HG02623 (cell line): ENCODE results near the gene GPN1.
"Not testable (repeated sequence)": the region's sequence is repeated elsewhere in the genome, so short reads cannot be mapped to it uniquely, and the experiment has no call there.

Experiments
- ATAC-seq: cut with Tn5 transposase; IDR thresholded peaks from one replicate; pipeline ENCODE4 v1.9.1; 2021; ENCODE audit warnings: moderate library complexity; ENCODE audit not compliant: unreplicated experiment

Gene GPN1

DNA sequence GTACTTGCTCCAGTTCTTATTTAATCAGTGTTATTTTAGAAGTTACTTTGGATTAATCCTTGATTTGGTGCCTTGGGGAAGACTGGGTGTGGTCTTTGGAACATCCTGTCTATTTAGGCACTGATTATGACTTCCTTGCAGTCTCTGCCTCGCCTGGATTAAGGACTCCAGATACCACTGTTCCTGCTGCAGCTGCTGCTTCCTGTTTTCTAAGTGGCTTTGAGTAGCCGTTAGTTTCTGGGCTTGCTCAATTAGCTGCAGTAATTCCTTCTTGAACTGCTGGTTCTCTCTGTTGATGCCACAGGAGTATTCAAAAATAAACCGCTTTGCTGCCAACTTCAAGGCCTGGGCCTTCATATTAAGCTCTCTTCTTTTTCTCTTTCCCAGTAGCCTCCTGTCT, 1.9 kb upstream of the GPN1 start:
- not testable (repeated sequence) for ATAC-seq

DNA sequence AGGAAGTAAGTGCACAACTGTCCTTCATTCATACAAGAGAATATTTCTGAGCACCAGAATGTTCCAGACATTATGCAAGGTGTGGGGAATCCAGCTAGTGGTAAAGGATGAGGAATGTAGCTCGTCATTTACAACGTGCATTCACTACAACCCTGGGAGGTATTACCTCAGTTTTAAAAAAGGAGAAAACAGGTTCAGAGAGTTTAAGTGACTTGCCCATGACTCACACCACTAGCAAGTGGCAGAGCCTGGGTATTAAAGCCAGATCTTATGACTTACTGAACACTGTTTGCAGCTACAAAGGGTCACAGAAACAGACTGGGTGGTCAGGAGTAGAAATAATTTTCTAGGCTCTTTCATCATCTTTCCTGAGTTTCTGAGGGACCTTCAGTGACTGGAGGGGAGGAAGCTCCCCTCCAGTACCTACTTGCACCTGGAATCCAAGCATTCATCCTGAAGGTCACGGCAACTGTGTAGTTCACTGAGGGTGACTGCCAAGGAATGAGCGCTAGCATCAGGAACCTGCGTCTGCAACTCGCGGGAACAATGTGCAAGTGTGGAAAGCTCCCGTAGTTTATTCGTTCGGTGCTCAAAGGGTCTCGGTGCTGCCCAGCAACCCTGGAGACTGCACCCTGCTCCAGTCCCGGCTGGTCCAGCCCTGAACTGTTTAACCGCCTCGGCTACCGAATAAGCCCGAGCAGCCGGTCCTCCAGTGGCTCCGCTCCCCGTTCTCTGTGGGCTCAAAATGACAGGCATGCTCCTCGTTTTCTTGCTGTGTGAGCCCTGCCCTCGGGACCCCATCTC, 685 bp upstream of the GPN1 start:
- no peak for ATAC-seq

DNA sequence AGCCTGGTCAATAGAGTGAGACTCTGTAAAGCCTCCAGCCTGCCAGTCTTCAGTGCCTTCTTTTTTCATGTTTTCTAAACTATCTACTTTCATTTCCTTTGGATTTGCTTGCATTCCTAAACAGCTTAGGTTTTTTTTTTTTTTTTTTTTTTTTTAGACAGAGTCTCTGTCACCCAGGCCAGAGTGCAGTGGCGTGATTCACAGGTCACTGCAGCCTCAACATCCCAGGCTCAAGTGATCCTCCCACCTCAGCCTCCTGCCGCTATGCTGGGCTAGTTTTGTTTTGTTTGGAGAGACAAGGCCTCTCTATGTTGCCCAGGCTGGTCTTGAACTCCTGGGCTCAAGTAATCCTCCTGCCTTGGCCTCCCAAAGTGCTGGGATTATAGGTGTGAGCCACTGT, 1.4 kb downstream of the GPN1 start:
- ATAC-seq: not testable (repeated sequence)

DNA sequence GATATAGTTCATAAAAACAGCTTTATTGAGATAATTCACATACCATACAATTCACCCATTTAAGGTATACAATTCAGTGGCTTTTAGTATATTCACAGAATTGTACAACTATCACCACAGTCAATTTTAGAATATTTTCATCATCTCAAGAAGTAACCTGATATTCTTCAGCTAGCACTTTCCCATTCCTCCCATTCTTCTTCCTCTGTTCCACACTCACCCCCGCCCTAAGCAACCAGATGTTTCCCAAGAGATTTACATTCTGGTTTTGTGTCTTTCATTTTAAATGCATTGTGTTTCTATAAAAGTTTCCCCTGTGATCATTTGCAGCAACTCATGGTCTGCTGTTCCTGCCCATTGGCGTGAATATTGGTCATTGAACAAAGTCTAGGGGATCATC, 5.4 kb downstream of the GPN1 start:
- ATAC-seq: no peak

DNA sequence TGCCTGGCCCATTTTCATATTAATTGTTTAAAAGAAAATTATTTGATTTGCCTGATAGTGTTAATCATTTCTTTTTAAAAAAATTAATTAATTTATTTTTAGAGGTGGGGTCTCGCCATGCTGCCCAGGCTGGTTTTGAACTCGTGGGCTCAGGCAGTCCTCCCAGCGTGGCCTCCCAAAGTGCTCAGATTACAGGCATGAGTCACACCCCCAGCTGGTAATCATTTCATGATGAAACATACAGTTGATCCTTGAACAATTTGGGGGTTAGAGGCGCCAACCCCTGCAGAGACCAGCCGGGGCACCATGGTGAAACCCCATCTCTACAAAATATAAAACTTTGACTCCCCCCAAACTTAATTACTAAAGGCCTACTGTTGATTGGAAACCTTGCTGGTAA, 7.9 kb downstream of the GPN1 start:
- ATAC-seq: no peak

DNA sequence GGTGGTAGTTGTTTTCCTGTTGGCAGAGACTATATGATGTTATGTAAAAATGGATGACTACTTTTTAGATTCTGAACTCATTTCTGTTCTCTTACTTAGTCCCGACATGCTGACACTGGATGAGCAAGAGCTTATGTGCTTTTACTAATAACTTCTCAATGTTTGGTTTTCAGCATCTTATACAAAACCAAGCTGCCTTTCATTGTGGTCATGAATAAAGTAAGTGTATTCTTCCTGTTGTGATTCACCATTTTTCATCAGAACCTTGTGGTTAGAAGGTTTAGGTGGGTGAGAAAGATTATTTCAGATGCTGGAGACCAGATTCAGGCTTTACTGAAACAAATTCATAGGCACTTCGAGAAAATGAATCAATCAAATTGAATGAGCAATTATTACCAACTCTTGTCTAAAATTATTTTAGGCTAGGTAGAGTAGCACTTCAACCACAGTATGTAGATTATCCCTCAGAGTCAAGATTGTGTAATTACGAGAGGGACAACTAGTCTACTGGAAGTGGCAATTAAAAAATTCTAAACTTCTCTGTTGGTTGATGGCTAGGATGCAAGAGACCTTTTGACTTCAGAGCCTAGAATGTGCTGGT, 9.3 kb downstream of the GPN1 start:
- ATAC-seq: no peak

DNA sequence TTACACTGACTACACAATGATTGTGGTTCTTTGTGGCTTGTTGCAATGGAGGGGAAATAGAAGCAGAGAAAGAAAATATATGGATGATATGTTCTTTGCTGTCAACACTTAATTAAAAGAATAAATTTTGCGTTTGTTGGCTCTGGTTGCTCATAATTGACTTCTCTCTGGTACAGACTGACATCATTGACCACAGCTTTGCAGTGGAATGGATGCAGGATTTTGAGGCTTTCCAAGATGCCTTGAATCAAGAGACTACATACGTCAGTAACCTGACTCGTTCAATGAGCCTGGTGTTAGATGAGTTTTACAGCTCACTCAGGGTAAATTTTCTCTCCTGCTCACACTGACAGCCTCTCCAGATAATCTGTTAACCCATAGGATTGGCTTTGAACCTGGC, 9.9 kb downstream of the GPN1 start:
- ATAC-seq: no peak

DNA sequence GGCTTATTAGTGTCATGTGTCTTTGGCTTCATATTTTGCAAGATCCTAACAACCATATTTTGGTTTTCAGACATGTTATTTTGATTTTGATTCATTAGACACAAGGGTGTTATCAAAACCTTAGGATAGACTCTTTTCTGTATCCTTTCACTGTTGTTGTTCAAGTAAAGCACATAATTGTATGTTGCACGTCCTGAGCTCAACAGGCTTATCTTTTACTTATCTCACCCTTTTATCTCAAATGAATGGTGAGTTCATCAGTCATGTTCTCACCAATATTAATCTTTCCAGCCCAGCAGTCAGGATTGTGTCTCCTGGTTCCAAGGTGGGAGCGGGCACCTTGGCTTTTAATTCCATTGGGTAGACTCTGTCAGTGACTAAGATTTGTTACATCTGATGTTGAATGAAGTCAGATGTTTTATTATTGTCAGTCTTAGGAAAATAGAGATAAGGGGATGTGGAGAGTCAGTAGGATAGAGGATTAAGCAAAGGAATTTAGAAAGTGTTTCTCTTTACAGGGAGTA, 11.9 kb downstream of the GPN1 start:
- ATAC-seq: no peak

DNA sequence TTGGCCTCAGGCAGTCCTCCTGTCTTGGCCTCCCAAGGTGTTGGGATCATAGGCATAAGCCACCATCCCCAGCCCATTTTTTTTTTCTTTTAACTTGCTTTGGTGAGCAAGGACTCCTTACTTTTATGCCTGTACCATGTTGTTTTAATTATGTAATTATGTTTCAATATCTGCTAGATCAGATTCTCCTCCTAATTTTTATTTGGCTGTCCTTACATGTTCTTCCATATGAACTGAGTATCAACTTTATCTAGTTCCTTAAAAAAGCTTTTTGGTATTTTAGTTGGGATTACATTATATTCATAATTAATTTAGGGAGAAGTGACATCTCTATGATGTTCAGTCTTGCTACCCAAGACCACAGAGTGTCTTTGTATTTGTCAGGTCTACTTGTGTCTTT, 16.3 kb downstream of the GPN1 start:
- ATAC-seq: no peak

DNA sequence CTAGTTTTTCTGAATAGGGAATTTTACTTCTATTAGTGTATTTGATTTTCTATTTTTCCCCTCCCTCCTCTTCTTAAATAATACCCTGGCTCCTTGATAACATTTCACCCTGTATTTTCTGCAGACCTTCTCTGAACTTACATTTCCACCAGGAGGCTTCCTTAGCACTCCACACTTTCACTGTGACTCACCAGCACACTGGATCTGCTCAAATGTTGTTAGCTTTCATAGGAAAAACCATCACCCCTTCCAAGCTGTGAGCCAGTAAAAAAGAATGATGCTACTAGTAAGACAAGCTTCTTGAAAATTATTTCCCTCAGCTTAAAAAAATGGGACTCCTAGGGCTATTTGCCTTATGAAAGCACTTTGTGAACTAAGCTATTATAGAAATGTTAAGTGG, 18.4 kb downstream of the GPN1 start:
- ATAC-seq: no peak

DNA sequence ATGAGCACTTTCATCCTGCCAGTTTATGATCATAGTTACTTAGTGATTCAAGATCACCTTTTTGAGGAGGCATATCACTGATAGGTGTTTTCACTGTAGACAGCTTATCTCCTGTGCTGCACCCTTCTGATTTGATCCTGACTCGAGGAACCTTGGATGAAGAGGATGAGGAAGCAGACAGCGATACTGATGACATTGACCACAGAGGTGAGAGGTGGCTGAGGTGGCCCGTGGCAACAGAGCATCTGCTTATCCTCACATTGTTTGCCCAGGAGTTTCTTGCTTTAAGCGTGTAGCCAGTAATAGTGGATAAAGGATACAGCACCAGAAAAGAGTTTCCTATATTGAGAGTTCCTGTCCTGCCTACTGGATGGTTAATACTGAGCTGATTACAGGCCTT, 18.9 kb downstream of the GPN1 start:
- no peak for ATAC-seq

DNA sequence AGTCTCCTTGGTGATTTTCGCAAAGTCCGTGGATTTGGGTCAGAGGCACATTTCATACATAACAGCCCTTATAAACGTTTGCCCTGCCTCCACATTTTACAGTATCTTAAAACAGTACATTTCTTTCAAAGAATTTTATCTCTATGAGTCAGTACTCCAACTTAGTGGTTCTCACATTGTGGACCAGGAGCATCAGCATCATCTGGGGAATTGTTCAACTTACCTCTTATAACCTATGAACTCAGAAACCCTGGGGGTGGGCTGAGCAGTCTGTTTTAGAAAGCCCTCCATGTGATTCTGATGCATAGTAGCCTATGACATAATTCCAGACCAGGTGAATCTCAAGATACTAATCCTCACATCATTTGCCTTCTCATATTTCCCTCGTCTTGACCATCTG, 22.2 kb downstream of the GPN1 start:
- no peak for ATAC-seq

DNA sequence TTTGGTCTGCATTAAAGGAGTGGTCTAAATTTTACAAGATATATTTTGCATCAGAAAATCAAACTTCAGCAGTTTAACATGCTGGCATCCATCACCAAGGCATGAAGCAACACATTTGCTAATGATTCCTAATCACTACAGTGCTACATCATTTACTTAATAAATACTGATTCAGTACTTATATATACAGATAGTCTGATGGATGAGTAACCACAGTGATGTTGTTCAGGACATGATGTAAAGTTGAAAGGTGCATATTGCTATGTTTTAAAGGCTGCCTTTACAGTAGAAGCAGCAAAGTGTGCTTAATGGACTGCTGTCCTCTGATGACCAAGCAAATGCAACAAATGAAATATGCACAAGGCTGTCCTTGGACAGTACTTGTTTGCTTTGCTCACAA, 23.5 kb downstream of the GPN1 start:
- ATAC-seq: no peak

DNA sequence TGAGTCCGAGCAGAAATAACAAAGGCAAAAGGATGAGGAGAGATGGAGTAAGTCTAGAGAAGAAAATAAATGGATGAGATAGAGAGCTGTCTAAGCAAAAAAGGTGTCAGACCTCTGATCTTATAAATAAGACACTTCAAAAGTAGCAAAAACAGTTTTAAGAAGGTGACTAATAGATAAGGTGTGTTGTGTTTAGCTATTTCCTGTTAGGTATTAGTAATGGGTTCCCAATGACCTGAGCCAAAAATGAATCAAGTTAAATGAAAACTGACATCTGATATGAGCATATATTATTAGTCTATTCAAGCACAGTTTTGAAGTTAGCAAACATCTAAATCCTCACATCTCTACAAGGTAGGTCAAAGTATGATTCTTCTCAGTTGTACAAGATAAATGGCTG, 23.9 kb downstream of the GPN1 start:
- no peak for ATAC-seq

DNA sequence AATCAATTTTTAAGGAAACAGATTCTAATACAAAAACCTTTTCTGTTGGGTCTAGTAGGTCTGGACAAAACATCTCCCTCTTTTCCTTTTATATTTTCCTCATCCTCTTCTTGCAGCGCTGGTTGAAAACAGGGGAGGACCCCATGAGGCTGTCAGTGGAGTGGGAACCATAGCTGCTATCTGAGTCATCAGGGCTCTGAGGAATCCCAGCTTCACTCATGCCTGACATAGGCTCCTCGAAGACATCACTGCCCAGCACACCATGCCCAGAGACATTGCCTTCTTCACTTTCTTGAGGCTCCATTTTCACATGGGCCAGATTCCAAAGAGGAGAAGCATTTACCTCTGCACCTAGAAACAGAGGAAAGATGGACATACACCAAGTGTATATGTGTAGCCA, 24.5 kb downstream of the GPN1 start:
- no peak for ATAC-seq

DNA sequence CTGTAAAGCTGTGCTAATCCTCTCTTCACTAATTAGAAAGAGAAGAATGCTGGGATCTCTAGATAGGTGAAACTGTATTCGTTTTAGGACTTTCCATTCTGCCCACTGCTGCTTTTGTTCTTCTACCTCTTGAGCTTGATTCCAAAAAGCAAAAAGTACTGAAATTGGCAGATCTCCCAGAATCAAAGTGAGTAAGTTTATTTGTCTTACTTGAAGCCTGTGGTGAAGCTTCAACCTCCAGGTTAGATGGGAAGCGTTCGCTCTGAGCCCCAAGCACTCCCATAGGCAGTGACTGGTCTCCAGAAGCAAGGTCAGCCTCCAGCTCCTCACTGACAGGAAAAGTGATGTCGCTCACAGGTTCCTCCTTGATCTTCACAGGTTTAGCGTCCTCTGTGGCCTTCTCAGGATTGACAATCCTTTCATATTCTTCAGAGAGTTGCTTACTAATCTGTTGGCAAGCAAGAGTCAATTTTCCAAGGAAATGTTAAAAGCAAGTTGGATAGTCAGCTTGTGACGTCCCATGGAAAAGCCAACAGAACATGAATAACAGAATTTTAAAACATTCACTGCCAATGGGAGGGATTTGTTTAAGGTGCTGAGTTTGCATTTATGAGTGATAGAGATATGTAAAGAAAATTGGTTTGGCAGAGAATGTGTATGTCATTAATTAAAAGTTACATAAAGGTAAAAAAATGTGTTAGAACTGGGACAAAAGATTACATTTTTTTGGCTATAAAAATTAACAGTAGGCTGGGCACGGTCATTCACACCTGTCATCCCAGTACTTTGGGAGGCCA, 26.5 kb downstream of the GPN1 start:
- no peak for ATAC-seq

DNA sequence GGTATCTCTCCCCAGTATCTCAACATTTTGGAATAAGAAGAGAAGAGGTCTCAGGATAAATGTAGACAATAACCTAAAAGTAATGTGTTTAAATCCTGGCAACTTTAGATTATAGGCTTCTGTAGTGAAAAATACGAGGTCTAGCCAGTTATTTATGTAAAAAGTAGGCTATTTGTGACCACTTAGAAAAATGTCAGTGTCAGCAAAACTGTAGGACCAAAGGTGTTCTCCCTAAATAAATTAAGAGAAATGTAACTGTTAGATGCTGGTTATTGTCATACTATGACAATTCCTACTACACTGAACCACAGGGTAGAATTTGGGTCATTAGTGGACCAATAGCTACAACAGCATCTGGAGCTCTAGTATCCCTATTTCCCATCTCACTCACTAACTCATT, 32.5 kb downstream of the GPN1 start:
- no peak for ATAC-seq

DNA sequence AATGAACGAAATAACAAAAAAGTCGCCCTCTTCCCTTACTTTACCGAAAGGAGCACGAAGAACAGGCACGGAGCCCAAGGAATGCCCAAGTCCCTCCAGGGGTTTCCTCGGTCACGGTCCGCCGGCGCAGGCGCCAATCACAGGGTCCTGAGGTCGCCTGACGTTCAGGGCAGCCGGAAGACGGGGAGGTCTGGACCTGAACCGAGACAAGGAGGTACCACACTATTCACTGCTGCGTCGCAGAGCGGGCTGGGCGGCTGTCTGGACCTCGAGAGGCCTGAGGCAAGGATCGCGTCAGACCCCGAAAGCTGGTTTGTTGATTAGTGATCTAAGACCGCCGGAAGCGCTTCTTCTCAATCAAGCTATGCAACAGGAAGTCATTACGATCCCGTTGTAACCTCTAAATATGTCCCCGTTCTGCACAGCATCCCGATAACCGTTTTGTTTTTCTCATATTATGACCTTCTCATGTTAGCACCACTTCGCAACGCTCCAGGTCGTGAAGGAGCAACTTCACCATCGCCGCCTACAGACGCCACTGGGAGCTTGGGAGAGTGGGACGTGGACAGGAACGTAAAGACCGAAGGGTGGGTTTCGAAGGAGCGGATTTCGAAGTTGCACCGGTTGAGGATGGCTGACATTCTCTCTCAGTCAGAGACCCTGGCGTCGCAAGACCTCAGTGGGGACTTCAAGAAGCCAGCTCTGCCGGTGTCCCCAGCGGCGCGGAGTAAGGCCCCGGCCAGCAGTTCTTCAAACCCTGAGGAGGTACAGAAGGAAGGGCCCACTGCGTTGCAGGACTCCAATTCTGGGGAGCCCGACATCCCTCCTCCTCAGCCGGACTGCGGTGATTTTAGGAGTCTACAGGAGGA, 34.7 kb downstream of the GPN1 start, which contains the start of the genes SLC4A1AP and SUPT7L:
Gene SLC4A1AP (plus strand): TSS at position 605 of the 869 bp plus-strand sequence. CDS start 26 bp downstream, at position 631.
Gene SUPT7L (minus strand): TSS at position 330 of the 869 bp plus-strand sequence. CDS start 1,422 bp downstream, outside the sequence.
- peak; percentile 68 for ATAC-seq

DNA sequence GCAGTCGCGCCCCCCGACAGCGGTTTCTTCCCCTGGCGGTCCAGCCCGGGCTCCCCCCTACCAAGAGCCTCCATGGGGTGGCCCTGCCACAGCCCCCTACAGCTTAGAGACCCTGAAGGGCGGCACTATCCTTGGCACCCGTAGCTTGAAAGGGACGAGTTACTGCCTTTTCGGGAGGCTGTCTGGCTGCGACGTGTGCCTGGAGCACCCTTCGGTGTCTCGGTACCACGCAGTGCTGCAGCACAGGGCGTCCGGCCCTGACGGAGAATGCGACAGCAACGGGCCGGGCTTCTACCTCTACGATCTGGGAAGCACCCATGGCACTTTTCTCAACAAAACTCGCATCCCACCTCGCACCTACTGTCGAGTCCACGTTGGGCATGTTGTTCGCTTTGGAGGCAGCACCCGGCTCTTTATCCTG, 35.3 kb downstream of the GPN1 start:
- ATAC-seq: peak; percentile 24

DNA sequence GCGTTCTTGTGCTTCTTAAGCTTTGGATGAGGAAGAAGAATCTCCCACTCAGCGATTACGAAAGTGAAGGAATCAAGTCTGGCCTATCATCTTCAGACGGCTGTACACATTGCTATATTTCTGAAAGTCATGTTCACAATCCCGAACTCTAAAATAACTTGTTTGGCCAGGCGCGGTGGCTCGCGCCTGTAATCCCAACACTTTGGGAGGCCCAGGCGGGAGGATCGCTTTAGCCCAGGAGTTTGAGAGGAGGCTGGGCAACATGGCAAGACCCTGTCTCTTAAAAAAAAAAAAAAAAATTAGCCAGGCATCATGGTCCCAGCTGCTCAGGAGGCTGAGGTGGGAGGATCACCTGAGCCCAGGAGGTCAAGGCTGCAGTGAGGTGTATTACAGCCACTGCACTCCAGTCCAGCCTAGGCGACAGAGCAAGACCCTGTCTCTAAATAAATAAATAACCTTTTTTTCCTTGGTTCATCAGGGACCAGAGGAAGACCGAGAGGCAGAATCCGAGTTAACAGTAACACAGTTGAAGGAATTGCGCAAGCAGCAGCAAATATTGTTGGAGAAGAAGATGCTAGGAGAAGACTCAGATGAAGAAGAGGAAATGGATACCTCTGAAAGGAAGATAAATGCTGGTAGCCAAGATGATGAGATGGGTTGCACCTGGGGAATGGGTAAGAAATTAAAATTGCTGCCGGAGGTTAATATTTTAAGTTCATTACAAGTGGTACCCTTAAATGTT, 35.9 kb downstream of the GPN1 start:
- ATAC-seq: no peak
